HepG2 (cell line): ENCODE results near the gene PPIB. TPM values are rescaled to one million over a fixed set of nuclear protein-coding genes. Genes with fewer than 3 reads are reported as not detected.

Source experiments
- CREM ChIP-seq, 2 experiments: sonication (generic) in 1 of 2; formaldehyde crosslinking in 1 of 2; IDR thresholded peaks; 2 replicates each; pipeline versions ENCODE4 v1.4.0 to v1.6.1; 2016 to 2020; ENCODE audit warnings: antibody characterized with exemption in 1 of 2, mild to moderate bottlenecking in 1 of 2, missing genetic modification reagents in 1 of 2
- GABPA ChIP-seq, 2 experiments: IDR thresholded peaks; 2 replicates each; pipeline ENCODE4 v1.6.1; 2011 to 2016; ENCODE audit warnings: low read depth in 2 of 2, low read length in 1 of 2, missing biosample characterization in 1 of 2, missing genetic modification characterization in 1 of 2
- HOXA3 ChIP-seq: sonication (generic); formaldehyde crosslinking; IDR thresholded peaks from 2 replicates; pipeline ENCODE4 v1.5.0; 2020; ENCODE audit warnings: missing genetic modification reagents
- HOXD1 ChIP-seq: sonication (generic); formaldehyde crosslinking; IDR thresholded peaks from 2 replicates; pipeline ENCODE4 v1.5.0; 2020; ENCODE audit warnings: missing genetic modification reagents
- KLF15 ChIP-seq: sonication (generic); formaldehyde crosslinking; IDR thresholded peaks from 2 replicates; pipeline ENCODE4 v1.8.1; 2023; ENCODE audit warnings: borderline replicate concordance, mild to moderate bottlenecking, inconsistent platforms, missing genetic modification reagents, mixed read lengths
- MAZ ChIP-seq, 2 experiments: sonication (generic) in 1 of 2; formaldehyde crosslinking in 1 of 2; IDR thresholded peaks; 2 replicates each; pipeline versions ENCODE4 v1.5.0 to v1.6.1; 2012 to 2020; ENCODE audit warnings: low read depth in 2 of 2, mild to moderate bottlenecking in 2 of 2, borderline replicate concordance in 1 of 2, improper control_type of control experiment in 1 of 2, low read length in 1 of 2, missing genetic modification reagents in 1 of 2, moderate library complexity in 1 of 2
- NCOR1 ChIP-seq: fragments of 200-600 bp; sonication (generic); IDR thresholded peaks from 2 replicates; pipeline ENCODE4 v1.7.0; 2017; ENCODE audit warnings: antibody characterized with exemption, low read length, borderline replicate concordance
- RCOR2 ChIP-seq: IDR thresholded peaks from 2 replicates; pipeline ENCODE4 v1.6.1; 2016; ENCODE audit warnings: missing biosample characterization, missing genetic modification reagents
- SOX6 ChIP-seq, 2 experiments: fragments of 450-650 bp in 1 of 2; sonication (generic) in 1 of 2; formaldehyde crosslinking in 1 of 2; IDR thresholded peaks; 2 replicates each; pipeline versions ENCODE4 v1.4.0 to v1.6.1; 2017 to 2020; ENCODE audit warnings: antibody characterized with exemption in 1 of 2, mild to moderate bottlenecking in 1 of 2, missing genetic modification reagents in 1 of 2
- THAP7 ChIP-seq: sonication (generic); formaldehyde crosslinking; IDR thresholded peaks from 2 replicates; pipeline ENCODE4 v1.8.1; 2023; ENCODE audit warnings: mild to moderate bottlenecking, missing genetic modification reagents
- ZNF326 ChIP-seq: sonication (generic); formaldehyde crosslinking; IDR thresholded peaks from 2 replicates; pipeline ENCODE4 v1.4.0; 2020; ENCODE audit warnings: missing genetic modification reagents, borderline replicate concordance
- ZNF543 ChIP-seq: sonication (generic); formaldehyde crosslinking; IDR thresholded peaks from 2 replicates; pipeline ENCODE4 v1.4.0; 2020; ENCODE audit warnings: mild to moderate bottlenecking, missing genetic modification reagents
- ZNF563 ChIP-seq: sonication (generic); formaldehyde crosslinking; IDR thresholded peaks from 2 replicates; pipeline ENCODE4 v1.8.0; 2022; ENCODE audit warnings: mild to moderate bottlenecking, moderate library complexity, missing genetic modification reagents
- ZNF766 ChIP-seq: sonication (generic); formaldehyde crosslinking; IDR thresholded peaks from 2 replicates; pipeline ENCODE4 v1.5.0; 2020; ENCODE audit warnings: missing genetic modification reagents, borderline replicate concordance
- polyA plus RNA-seq, 8 experiments: library from polyadenylated mRNA; depleted of rRNA in 3 of 8; stranded (reverse) in 7 of 8; unstranded in 1 of 8; fragments of >200 nt; fragmentation: Illumina TruSeq in 4 of 8; extraction: Trizol in 4 of 8; gene quantifications; 2 replicates each; pipeline versions ENCODE4 v1.2.1 to v1.2.3, GENCODE V29; 2011 to 2016; ENCODE audit warnings: low read depth in 4 of 8, missing spikeins in 1 of 8, mixed read lengths in 1 of 8; ENCODE audit not compliant: insufficient read depth in 1 of 8
- total RNA-seq, 5 experiments: library from RNA; depleted of rRNA; stranded (reverse); fragments of >200 nt; fragmentation: Illumina TruSeq; extraction: Trizol; gene quantifications; 2 replicates each; pipeline ENCODE4 v1.2.3, GENCODE V29; 2016; ENCODE audit warnings: low read depth in 1 of 5
- TF ChIP-seq, protein P1 (sequence below): sonication (generic); formaldehyde crosslinking; IDR thresholded peaks from 2 replicates; pipeline ENCODE4 v1.5.0; 2020; ENCODE audit warnings: missing genetic modification reagents
- TF ChIP-seq, protein P2 (sequence below): sonication (generic); formaldehyde crosslinking; IDR thresholded peaks from 2 replicates; pipeline ENCODE4 v1.9.0; 2022; ENCODE audit warnings: missing genetic modification reagents, mild to moderate bottlenecking, borderline replicate concordance
- TF ChIP-seq, protein P3 (sequence below): sonication (generic); formaldehyde crosslinking; IDR thresholded peaks from 2 replicates; pipeline ENCODE4 v1.4.0; 2020; ENCODE audit warnings: missing genetic modification reagents

PPIB gene
- total and polyA plus RNA-seq, 2 of the 13 experiments (the other 11 are each of a cell fraction or from before 2014, with no cell fraction given): 780 to 882 TPM

GRCh38 chr15:64151727-64152506, 10.9 kb downstream of the PPIB start, which contains the start of gene SNX22 (continued):
- TF ChIP-seq HOXA3 (CRISPR knock-in tag): peak; percentile 31; the same call in 1 of the 2 replicates
- TF ChIP-seq ZNF543: no peak
- no peak for TF ChIP-seq CREM (IDR thresholded peaks at IDR 0.05)
- no peak for TF ChIP-seq CREM (CRISPR knock-in tag; IDR thresholded peaks at IDR 0.05)
- 0 out of 2 replicates have a peak, but pooled peaks have one; percentile 42 for TF ChIP-seq KLF15 (CRISPR knock-in tag)
- 0 out of 2 replicates have a peak, but pooled peaks have one; percentile 45 for TF ChIP-seq ZNF563 (CRISPR knock-in tag)
- no peak for TF ChIP-seq NCOR1
- no peak for TF ChIP-seq ZNF326 (CRISPR knock-in tag)
- no peak for TF ChIP-seq GABPA (IDR thresholded peaks at IDR 0.05; ENCODE audit: low read depth, low read length)
- no peak for TF ChIP-seq GABPA (CRISPR knock-in tag; IDR thresholded peaks at IDR 0.05; ENCODE audit: low read depth)
- TF ChIP-seq MAZ (IDR thresholded peaks at IDR 0.05; ENCODE audit: borderline replicate concordance, low read depth, low read length): no peak
- TF ChIP-seq MAZ (CRISPR knock-in tag; IDR thresholded peaks at IDR 0.05; ENCODE audit: low read depth): peak; percentile 50
- no peak for TF ChIP-seq THAP7 (CRISPR knock-in tag)
- no peak for TF ChIP-seq SOX6 (IDR thresholded peaks at IDR 0.05)
- TF ChIP-seq SOX6 (CRISPR knock-in tag; IDR thresholded peaks at IDR 0.05): peak; percentile 37; the same call in 1 of the 2 replicates
- TF ChIP-seq, protein P1, sequence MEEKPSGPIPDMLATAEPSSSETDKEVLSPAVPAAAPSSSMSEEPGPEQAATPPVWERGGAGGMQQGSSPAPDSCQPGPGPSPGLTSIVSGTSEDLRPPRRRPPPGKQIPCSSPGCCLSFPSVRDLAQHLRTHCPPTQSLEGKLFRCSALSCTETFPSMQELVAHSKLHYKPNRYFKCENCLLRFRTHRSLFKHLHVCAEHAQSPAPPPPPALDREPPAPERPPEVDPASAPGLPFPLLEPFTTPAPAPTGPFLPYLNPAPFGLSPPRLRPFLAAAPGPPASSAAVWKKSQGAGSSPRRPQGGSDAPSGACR (CRISPR knock-in tag): no peak
- no peak for TF ChIP-seq RCOR2
- TF ChIP-seq, protein P2, sequence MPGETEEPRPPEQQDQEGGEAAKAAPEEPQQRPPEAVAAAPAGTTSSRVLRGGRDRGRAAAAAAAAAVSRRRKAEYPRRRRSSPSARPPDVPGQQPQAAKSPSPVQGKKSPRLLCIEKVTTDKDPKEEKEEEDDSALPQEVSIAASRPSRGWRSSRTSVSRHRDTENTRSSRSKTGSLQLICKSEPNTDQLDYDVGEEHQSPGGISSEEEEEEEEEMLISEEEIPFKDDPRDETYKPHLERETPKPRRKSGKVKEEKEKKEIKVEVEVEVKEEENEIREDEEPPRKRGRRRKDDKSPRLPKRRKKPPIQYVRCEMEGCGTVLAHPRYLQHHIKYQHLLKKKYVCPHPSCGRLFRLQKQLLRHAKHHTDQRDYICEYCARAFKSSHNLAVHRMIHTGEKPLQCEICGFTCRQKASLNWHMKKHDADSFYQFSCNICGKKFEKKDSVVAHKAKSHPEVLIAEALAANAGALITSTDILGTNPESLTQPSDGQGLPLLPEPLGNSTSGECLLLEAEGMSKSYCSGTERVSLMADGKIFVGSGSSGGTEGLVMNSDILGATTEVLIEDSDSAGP (CRISPR knock-in tag): peak; percentile 72; the same call in 1 of the 2 replicates
- TF ChIP-seq HOXD1 (CRISPR knock-in tag): peak; percentile 15; the same call in 1 of the 2 replicates
- TF ChIP-seq, protein P3, sequence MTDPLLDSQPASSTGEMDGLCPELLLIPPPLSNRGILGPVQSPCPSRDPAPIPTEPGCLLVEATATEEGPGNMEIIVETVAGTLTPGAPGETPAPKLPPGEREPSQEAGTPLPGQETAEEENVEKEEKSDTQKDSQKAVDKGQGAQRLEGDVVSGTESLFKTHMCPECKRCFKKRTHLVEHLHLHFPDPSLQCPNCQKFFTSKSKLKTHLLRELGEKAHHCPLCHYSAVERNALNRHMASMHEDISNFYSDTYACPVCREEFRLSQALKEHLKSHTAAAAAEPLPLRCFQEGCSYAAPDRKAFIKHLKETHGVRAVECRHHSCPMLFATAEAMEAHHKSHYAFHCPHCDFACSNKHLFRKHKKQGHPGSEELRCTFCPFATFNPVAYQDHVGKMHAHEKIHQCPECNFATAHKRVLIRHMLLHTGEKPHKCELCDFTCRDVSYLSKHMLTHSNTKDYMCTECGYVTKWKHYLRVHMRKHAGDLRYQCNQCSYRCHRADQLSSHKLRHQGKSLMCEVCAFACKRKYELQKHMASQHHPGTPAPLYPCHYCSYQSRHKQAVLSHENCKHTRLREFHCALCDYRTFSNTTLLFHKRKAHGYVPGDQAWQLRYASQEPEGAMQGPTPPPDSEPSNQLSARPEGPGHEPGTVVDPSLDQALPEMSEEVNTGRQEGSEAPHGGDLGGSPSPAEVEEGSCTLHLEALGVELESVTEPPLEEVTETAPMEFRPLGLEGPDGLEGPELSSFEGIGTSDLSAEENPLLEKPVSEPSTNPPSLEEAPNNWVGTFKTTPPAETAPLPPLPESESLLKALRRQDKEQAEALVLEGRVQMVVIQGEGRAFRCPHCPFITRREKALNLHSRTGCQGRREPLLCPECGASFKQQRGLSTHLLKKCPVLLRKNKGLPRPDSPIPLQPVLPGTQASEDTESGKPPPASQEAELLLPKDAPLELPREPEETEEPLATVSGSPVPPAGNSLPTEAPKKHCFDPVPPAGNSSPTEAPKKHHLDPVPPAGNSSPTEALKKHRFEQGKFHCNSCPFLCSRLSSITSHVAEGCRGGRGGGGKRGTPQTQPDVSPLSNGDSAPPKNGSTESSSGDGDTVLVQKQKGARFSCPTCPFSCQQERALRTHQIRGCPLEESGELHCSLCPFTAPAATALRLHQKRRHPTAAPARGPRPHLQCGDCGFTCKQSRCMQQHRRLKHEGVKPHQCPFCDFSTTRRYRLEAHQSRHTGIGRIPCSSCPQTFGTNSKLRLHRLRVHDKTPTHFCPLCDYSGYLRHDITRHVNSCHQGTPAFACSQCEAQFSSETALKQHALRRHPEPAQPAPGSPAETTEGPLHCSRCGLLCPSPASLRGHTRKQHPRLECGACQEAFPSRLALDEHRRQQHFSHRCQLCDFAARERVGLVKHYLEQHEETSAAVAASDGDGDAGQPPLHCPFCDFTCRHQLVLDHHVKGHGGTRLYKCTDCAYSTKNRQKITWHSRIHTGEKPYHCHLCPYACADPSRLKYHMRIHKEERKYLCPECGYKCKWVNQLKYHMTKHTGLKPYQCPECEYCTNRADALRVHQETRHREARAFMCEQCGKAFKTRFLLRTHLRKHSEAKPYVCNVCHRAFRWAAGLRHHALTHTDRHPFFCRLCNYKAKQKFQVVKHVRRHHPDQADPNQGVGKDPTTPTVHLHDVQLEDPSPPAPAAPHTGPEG (CRISPR knock-in tag): peak; percentile 94
- 0 out of 2 replicates have a peak, but pooled peaks have one; percentile 37 for TF ChIP-seq ZNF766 (CRISPR knock-in tag)
